ENCODE results near the gene FAR1.
"Not testable (repeated sequence)": the region's sequence is repeated elsewhere in the genome, so short reads cannot be mapped to it uniquely, and the experiment has no call there.

The FAR1 gene

GRCh38 chr11:13705710-13706109 lies 37.2 kb downstream of the FAR1 start:
- H3K4me3 Mint-ChIP-seq, result no peak overlapping the region
- peaks cover 15% of the 10 kb centered on the region for H3K36me3 Mint-ChIP-seq (ENCODE audit: low read depth)
- H3K9me3 Mint-ChIP-seq, result no peaks in the 10 kb centered on the region
- no peaks in the 10 kb centered on the region for H3K4me1 Mint-ChIP-seq (ENCODE audit: low read depth)
- H3K27ac Mint-ChIP-seq, result no peak overlapping the region
- no peaks in the 10 kb centered on the region for H3K27me3 Mint-ChIP-seq (ENCODE audit: low read depth)

GRCh38 chr11:13713982-13714381 lies 45.5 kb downstream of the FAR1 start:
- Mint-ChIP-seq H3K9me3 (no peaks in the 10 kb centered on the region), H3K36me3 (ENCODE audit: low read depth) (peaks cover 29% of the 10 kb centered on the region), H3K4me1 (ENCODE audit: low read depth) (peaks cover 4% of the 10 kb centered on the region), H3K27ac (no peak overlapping the region), H3K4me3 (no peak overlapping the region), H3K27me3 (ENCODE audit: low read depth) (no peaks in the 10 kb centered on the region)

GRCh38 chr11:13717331-13717730 lies 48.9 kb downstream of the FAR1 start:
- H3K27me3 Mint-ChIP-seq (ENCODE audit: low read depth), result no peaks in the 10 kb centered on the region
- H3K4me3 Mint-ChIP-seq, result no peak overlapping the region
- peaks cover 4% of the 10 kb centered on the region for H3K4me1 Mint-ChIP-seq (ENCODE audit: low read depth)
- no peaks in the 10 kb centered on the region for H3K9me3 Mint-ChIP-seq
- H3K27ac Mint-ChIP-seq, result no peak overlapping the region
- H3K36me3 Mint-ChIP-seq (ENCODE audit: low read depth), result peaks cover 22% of the 10 kb centered on the region

GRCh38 chr11:13718394-13718793 lies 49.9 kb downstream of the FAR1 start:
- no peaks in the 10 kb centered on the region for H3K9me3 Mint-ChIP-seq
- H3K27ac Mint-ChIP-seq, result no peak overlapping the region
- peaks cover 29% of the 10 kb centered on the region for H3K36me3 Mint-ChIP-seq (ENCODE audit: low read depth)
- H3K27me3 Mint-ChIP-seq (ENCODE audit: low read depth), result no peaks in the 10 kb centered on the region
- H3K4me3 Mint-ChIP-seq, result no peak overlapping the region
- peaks cover 4% of the 10 kb centered on the region for H3K4me1 Mint-ChIP-seq (ENCODE audit: low read depth)

- no peak overlapping the region for H3K27ac Mint-ChIP-seq
- H3K4me3 Mint-ChIP-seq, result no peak overlapping the region
- H3K36me3 Mint-ChIP-seq (ENCODE audit: low read depth), result peaks cover 24% of the 10 kb centered on the region
- H3K4me1 Mint-ChIP-seq (ENCODE audit: low read depth), result peaks cover 4% of the 10 kb centered on the region
- no peaks in the 10 kb centered on the region for H3K9me3 Mint-ChIP-seq
- no peaks in the 10 kb centered on the region for H3K27me3 Mint-ChIP-seq (ENCODE audit: low read depth)
These were observed 52.5 kb downstream of the FAR1 start for GRCh38 chr11:13720940-13721339.

GRCh38 chr11:13721760-13722159 lies 53.3 kb downstream of the FAR1 start:
- Mint-ChIP-seq H3K27ac (no peak overlapping the region), H3K9me3 (no peaks in the 10 kb centered on the region)

GRCh38 chr11:13726456-13726855 lies 58.0 kb downstream of the FAR1 start:
- Mint-ChIP-seq H3K36me3 (ENCODE audit: low read depth) (peaks cover 24% of the 10 kb centered on the region), H3K9me3 (no peaks in the 10 kb centered on the region)

More at GRCh38 chr11:13721760-13722159, 53.3 kb downstream of the FAR1 start:
- H3K36me3 Mint-ChIP-seq (ENCODE audit: low read depth), result peaks cover 26% of the 10 kb centered on the region
- no peaks in the 10 kb centered on the region for H3K27me3 Mint-ChIP-seq (ENCODE audit: low read depth)
- peaks cover 4% of the 10 kb centered on the region for H3K4me1 Mint-ChIP-seq (ENCODE audit: low read depth)
- no peak overlapping the region for H3K4me3 Mint-ChIP-seq

GRCh38 chr11:13728076-13728475 lies 59.6 kb downstream of the FAR1 start:
- Mint-ChIP-seq H3K27ac (no peak overlapping the region), H3K9me3 (no peaks in the 10 kb centered on the region), H3K4me1 (ENCODE audit: low read depth) (no peaks in the 10 kb centered on the region), H3K4me3 (no peak overlapping the region), H3K36me3 (ENCODE audit: low read depth) (peaks cover 19% of the 10 kb centered on the region), H3K27me3 (ENCODE audit: low read depth) (no peaks in the 10 kb centered on the region)

More at GRCh38 chr11:13726456-13726855, 58.0 kb downstream of the FAR1 start:
- H3K27me3 Mint-ChIP-seq (ENCODE audit: low read depth), result no peaks in the 10 kb centered on the region
- H3K4me1 Mint-ChIP-seq (ENCODE audit: low read depth), result no peaks in the 10 kb centered on the region
- no peak overlapping the region for H3K27ac Mint-ChIP-seq
- no peak overlapping the region for H3K4me3 Mint-ChIP-seq

- Mint-ChIP-seq H3K36me3 (ENCODE audit: low read depth) (peaks cover 3% of the 10 kb centered on the region), H3K9me3 (no peaks in the 10 kb centered on the region), H3K27ac (no peak overlapping the region), H3K27me3 (ENCODE audit: low read depth) (no peaks in the 10 kb centered on the region), H3K4me1 (ENCODE audit: low read depth) (no peaks in the 10 kb centered on the region), H3K4me3 (no peak overlapping the region)
These were observed 66.1 kb downstream of the FAR1 start for GRCh38 chr11:13734530-13734929.

- H3K27ac Mint-ChIP-seq, result no peak overlapping the region
- H3K4me3 Mint-ChIP-seq, result no peak overlapping the region
- peaks cover 18% of the 10 kb centered on the region for H3K27me3 Mint-ChIP-seq (ENCODE audit: low read depth)
- H3K9me3 Mint-ChIP-seq, result no peaks in the 10 kb centered on the region
- no peaks in the 10 kb centered on the region for H3K36me3 Mint-ChIP-seq (ENCODE audit: low read depth)
- H3K4me1 Mint-ChIP-seq (ENCODE audit: low read depth), result no peaks in the 10 kb centered on the region
These were observed 76.7 kb downstream of the FAR1 start for GRCh38 chr11:13745165-13745564.

- H3K36me3 Mint-ChIP-seq (ENCODE audit: low read depth); H3K9me3 Mint-ChIP-seq; H3K4me1 Mint-ChIP-seq (ENCODE audit: low read depth); H3K4me3 Mint-ChIP-seq; H3K27ac Mint-ChIP-seq: not testable (repeated sequence)
- peaks cover 33% of the 10 kb centered on the region for H3K27me3 Mint-ChIP-seq (ENCODE audit: low read depth)
These were observed 84.8 kb downstream of the FAR1 start for GRCh38 chr11:13753316-13753715.

- Mint-ChIP-seq H3K27me3 (ENCODE audit: low read depth) (peaks cover 20% of the 10 kb centered on the region), H3K9me3 (no peaks in the 10 kb centered on the region), H3K36me3 (ENCODE audit: low read depth) (no peaks in the 10 kb centered on the region), H3K27ac (no peak overlapping the region), H3K4me1 (ENCODE audit: low read depth) (no peaks in the 10 kb centered on the region), H3K4me3 (no peak overlapping the region)
These were observed 90.6 kb downstream of the FAR1 start for GRCh38 chr11:13759050-13759449.

GRCh38 chr11:13760115-13760514 lies 91.6 kb downstream of the FAR1 start:
- H3K4me1 Mint-ChIP-seq (ENCODE audit: low read depth), result no peaks in the 10 kb centered on the region
- H3K9me3 Mint-ChIP-seq, result no peaks in the 10 kb centered on the region
- H3K27me3 Mint-ChIP-seq (ENCODE audit: low read depth), result peaks cover 16% of the 10 kb centered on the region
- no peaks in the 10 kb centered on the region for H3K36me3 Mint-ChIP-seq (ENCODE audit: low read depth)
- H3K4me3 Mint-ChIP-seq, result no peak overlapping the region
- no peak overlapping the region for H3K27ac Mint-ChIP-seq

- Mint-ChIP-seq H3K4me1 (ENCODE audit: low read depth) (no peaks in the 10 kb centered on the region), H3K36me3 (ENCODE audit: low read depth) (no peaks in the 10 kb centered on the region), H3K27me3 (ENCODE audit: low read depth) (peaks cover 13% of the 10 kb centered on the region), H3K4me3 (no peak overlapping the region), H3K27ac (no peak overlapping the region), H3K9me3 (no peaks in the 10 kb centered on the region)
These were observed 92.8 kb downstream of the FAR1 start for GRCh38 chr11:13761250-13761649.

GRCh38 chr11:13761716-13762115 lies 93.2 kb downstream of the FAR1 start:
- Mint-ChIP-seq H3K9me3 (no peaks in the 10 kb centered on the region), H3K36me3 (ENCODE audit: low read depth) (no peaks in the 10 kb centered on the region), H3K4me3 (no peak overlapping the region), H3K4me1 (ENCODE audit: low read depth) (no peaks in the 10 kb centered on the region), H3K27ac (no peak overlapping the region), H3K27me3 (ENCODE audit: low read depth) (peaks cover 13% of the 10 kb centered on the region)

GRCh38 chr11:13762718-13763117 lies 94.2 kb downstream of the FAR1 start:
- H3K9me3 Mint-ChIP-seq, result no peaks in the 10 kb centered on the region
- H3K4me3 Mint-ChIP-seq, result no peak overlapping the region
- peaks cover 13% of the 10 kb centered on the region for H3K27me3 Mint-ChIP-seq (ENCODE audit: low read depth)
- H3K36me3 Mint-ChIP-seq (ENCODE audit: low read depth), result no peaks in the 10 kb centered on the region
- no peak overlapping the region for H3K27ac Mint-ChIP-seq
- H3K4me1 Mint-ChIP-seq (ENCODE audit: low read depth), result no peaks in the 10 kb centered on the region

Data from T-helper 1 cell treated with Interleukin-12 subunit alpha and Interleukin-12 subunit beta and Interleukin-4 antibody, amounts not matched to agents 30 μg/mL and 1 μg/mL, for 36 hours (primary cell).